Common myeloid progenitor, CD34-positive (primary cell): ENCODE results near the gene GMEB1. TPM values are rescaled to one million over a fixed set of nuclear protein-coding genes. Genes with fewer than 3 reads are reported as not detected.

Experiments
- CTCF ChIA-PET: fragments of 350-600 bp; sonication (Branson Sonifier 250); formaldehyde crosslinking; loops from one replicate; lab custom pipeline; 2021; ENCODE audit warnings: antibody characterized with exemption; lab: Charles Lee
- POLR2A ChIA-PET: fragments of 350-600 bp; sonication (Branson Sonifier 250); formaldehyde crosslinking; loops from one replicate; lab custom pipeline; 2021; ENCODE audit warnings: antibody characterized with exemption; lab: Charles Lee
- DNase-seq, 3 donors: peaks; one replicate each; pipeline versions ENCODE4 v3.0.0 to v3.0.0-alpha.2; 2013
- H3K27ac ChIP-seq, 2 experiments: 1 replicate in 1 of 2; 2 replicates in 1 of 2; pipeline ENCODE4 v1.7.0; 2013; ENCODE audit warnings: inconsistent platforms in 2 of 2, low read length in 2 of 2, mild to moderate bottlenecking in 2 of 2, low read depth in 1 of 2, moderate library complexity in 1 of 2; ENCODE audit not compliant: severe bottlenecking in 2 of 2, insufficient read depth in 1 of 2, poor library complexity in 1 of 2
- H3K27me3 ChIP-seq, 5 experiments: replicated peaks in 2 of 5; 1 replicate in 3 of 5; 2 replicates in 2 of 5; pipeline versions ENCODE4 v1.6.1 to v1.7.0; 2013; ENCODE audit warnings: low read length in 4 of 5, mild to moderate bottlenecking in 2 of 5, moderate library complexity in 2 of 5, inconsistent platforms in 1 of 5; ENCODE audit not compliant: insufficient read depth in 5 of 5, control insufficient read depth in 4 of 5
- H3K36me3 ChIP-seq, 4 experiments: 1 replicate in 2 of 4; 2 replicates in 2 of 4; pipeline versions ENCODE4 v1.6.1 to v1.7.0; 2013; ENCODE audit warnings: low read length in 3 of 4, control low read depth in 1 of 4, mild to moderate bottlenecking in 1 of 4; ENCODE audit not compliant: control insufficient read depth in 4 of 4, insufficient read depth in 4 of 4
- H3K4me1 ChIP-seq, 4 experiments: 1 replicate in 3 of 4; 2 replicates in 1 of 4; pipeline versions ENCODE4 v1.6.1 to v1.7.1; 2013; ENCODE audit warnings: low read length in 3 of 4, mild to moderate bottlenecking in 3 of 4, control low read depth in 1 of 4, inconsistent platforms in 1 of 4, moderate library complexity in 1 of 4; ENCODE audit not compliant: control insufficient read depth in 4 of 4, insufficient read depth in 4 of 4; ENCODE audit errors: control extremely low read depth in 1 of 4
- H3K4me3 ChIP-seq, 7 experiments: 1 replicate in 4 of 7; 2 replicates in 3 of 7; pipeline versions ENCODE4 v1.5.1 to v1.7.0; 2013; ENCODE audit warnings: mild to moderate bottlenecking in 7 of 7, low read length in 6 of 7, moderate library complexity in 6 of 7, inconsistent platforms in 2 of 7, low read depth in 2 of 7, control low read depth in 1 of 7; ENCODE audit not compliant: insufficient read depth in 4 of 7, control insufficient read depth in 1 of 7; ENCODE audit errors: extremely low read depth in 1 of 7
- H3K9me3 ChIP-seq, 5 experiments: 1 replicate in 4 of 5; 2 replicates in 1 of 5; pipeline versions ENCODE4 v1.6.1 to v1.7.1; 2013; ENCODE audit warnings: low read length in 4 of 5, mild to moderate bottlenecking in 2 of 5, inconsistent platforms in 1 of 5, low read depth in 1 of 5, moderate library complexity in 1 of 5; ENCODE audit not compliant: control insufficient read depth in 4 of 5, insufficient read depth in 2 of 5; ENCODE audit errors: control extremely low read depth in 1 of 5
- WGBS: methylation state at CpG from one replicate; pipeline ENCODE4 v1.1.5; 2013; ENCODE audit not compliant: insufficient coverage; 5-methylcytosine and 5-hydroxymethylcytosine counted together
- polyA plus RNA-seq: library from polyadenylated mRNA; unstranded; fragments of 120-200 nt; gene quantifications from one replicate; pipeline ENCODE4 v1.2.1, GENCODE V29; 2013

GMEB1 gene
- polyA plus RNA-seq = 8.8 TPM

DNA sequence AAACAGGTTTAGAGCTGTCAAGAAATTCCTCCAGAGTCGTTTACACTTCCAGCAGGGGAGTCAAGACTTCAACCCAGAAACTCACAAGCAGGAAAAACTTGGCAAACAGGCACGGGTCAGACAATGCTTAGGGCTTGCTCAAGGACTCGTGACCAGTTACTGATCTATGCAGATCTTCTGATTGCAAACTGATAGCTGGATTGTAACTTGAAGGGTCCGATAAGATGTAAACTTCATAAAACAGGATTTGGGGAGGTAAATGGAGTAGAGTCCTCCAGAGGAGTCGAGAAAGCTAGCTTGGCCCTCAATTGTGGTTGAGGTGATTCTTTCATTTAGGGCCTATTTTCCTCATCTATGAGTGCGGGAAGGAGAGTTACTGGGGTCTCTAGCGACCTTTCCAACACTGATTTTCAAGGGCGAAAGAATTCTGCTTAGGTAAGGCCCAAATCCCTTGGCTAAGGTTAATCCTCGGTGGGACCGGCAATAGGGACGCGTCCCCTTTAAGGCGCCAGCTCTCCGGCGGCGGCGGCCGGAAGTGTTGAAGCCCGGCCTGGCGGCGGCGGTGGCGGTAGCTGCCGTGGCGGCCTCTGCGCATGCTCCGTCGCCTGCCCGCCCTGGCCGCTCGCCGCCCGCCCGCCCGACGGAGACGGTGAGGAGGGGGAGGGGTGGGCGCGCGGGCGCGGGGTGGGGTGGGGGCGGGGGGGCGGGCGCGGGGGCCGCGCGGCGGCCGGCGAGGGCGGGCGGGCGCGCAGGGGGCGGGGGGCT, at the start of gene GMEB1:
TSS of gene GMEB1 (plus strand) at position 594 of the 765 bp plus-strand sequence. CDS start 14,829 bp downstream, outside the sequence.
- POLR2A ChIA-PET = interaction anchor here (0.5 to 2.4 kb wide), 4 partner anchors 16 to 68 kb away, joined by 3 to 29 read pairs (median 8); partner anchors contain the start of genes RNU11 and YTHDF2
- H3K36me3 ChIP-seq = no peaks in the 10 kb centered on the region
- H3K9me3 ChIP-seq = no peaks in the 10 kb centered on the region
- DNase-seq = peak; percentile 80 to 91 (median 89)
- peak within 1 kb of the TSS; percentile 90 to 97 for H3K27ac ChIP-seq
- peak within 1 kb of the TSS; percentile 74 to 94 (median 91) for H3K4me3 ChIP-seq
- 5% methylated on average over 22 of the region's 57 CpGs for WGBS
- peaks cover 10 to 19% (median 15%) of the 10 kb centered on the region in 4 experiments for H3K4me1 ChIP-seq
- CTCF ChIA-PET = interaction anchor here (0.9 to 1.5 kb wide), 4 partner anchors 14 to 25 kb away, joined by 3 to 4 read pairs (median 3); partner anchors contain the start of genes RNU11 and TAF12
- no peaks in the 10 kb centered on the region for H3K27me3 ChIP-seq

DNA sequence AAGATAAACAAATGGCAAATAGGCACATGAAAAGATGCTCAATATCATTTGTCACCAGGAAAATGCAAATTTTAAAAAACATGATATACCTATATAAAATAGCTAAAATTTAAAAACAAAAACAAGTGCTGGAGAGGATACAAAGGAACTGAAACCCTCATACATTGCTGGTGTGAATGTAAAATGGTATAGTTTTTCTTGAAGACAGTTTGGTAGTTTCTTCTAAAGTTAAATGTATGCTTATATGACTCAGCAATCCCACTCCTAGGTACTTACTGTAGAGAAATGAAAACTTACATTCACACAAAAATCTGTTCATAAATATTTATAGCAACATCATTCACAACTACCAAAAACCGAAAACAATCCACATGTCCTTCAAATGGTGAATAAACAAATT, 36.9 kb upstream of the GMEB1 start:
- H3K27me3 ChIP-seq = no peaks in the 10 kb centered on the region
- H3K4me3 ChIP-seq = no peak overlapping the region
- no peak overlapping the region for H3K27ac ChIP-seq
- H3K36me3 ChIP-seq = no peaks in the 10 kb centered on the region
- POLR2A ChIA-PET = interaction anchor here (0.6 kb wide), 1 partner anchor 22 kb away, joined by 4 read pairs; no protein-coding TSS in a partner anchor
- DNase-seq = no peak
- H3K4me1 ChIP-seq = no peaks in the 10 kb centered on the region
- WGBS = no CpG with 5 or more reads among the region's 1 CpG
- no peaks in the 10 kb centered on the region for H3K9me3 ChIP-seq
- CTCF ChIA-PET = interaction anchor here (1.0 to 1.5 kb wide), 2 partner anchors 13 to 246 kb away, joined by 3 to 5 read pairs; no protein-coding TSS in a partner anchor

DNA sequence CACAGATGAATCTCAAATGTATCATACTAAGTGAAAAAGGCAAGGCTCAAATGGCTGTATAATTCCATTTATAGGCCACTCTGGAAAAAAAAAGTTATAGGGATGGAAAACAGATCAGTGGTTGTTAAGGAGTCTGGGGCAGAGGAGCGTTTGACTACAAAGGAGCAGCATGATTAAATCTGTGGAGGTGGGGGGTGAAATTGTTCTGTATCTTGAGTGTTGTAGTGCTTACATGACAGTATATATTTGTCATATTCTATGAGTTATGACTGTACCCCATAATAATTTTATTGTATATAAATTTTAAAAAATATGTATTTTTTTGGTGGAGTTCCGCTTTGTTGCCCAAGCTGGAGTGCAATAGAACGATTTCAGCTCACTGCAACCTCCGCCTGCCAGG, 36.0 kb upstream of the GMEB1 start:
- no peak for DNase-seq
- H3K36me3 ChIP-seq = no peaks in the 10 kb centered on the region
- H3K9me3 ChIP-seq = no peaks in the 10 kb centered on the region
- no peaks in the 10 kb centered on the region for H3K4me1 ChIP-seq
- ChIA-PET CTCF (interaction anchor here (1.5 kb wide), 1 partner anchor 245 kb away, joined by 3 read pairs; no protein-coding TSS in a partner anchor), POLR2A (no interaction called here)
- no peak overlapping the region for H3K27ac ChIP-seq
- 100% methylated on average over 2 of the region's 4 CpGs for WGBS
- H3K4me3 ChIP-seq = no peak overlapping the region
- H3K27me3 ChIP-seq = no peaks in the 10 kb centered on the region

- ChIA-PET POLR2A (interaction anchor here (0.6 kb wide), 1 partner anchor 100 kb away, joined by 4 read pairs; no protein-coding TSS in a partner anchor), CTCF (interaction anchor here (0.5 to 1.6 kb wide), 5 partner anchors 66 to 393 kb away, joined by 3 to 10 read pairs (median 4); no protein-coding TSS in a partner anchor)
- no peak overlapping the region for H3K4me3 ChIP-seq
- DNase-seq = peak; percentile 62 to 73 (median 72)
- H3K27ac ChIP-seq = no peak overlapping the region
- H3K4me1 ChIP-seq = peaks cover 10 to 34% (median 22%) of the 10 kb centered on the region in 4 experiments
- WGBS = no CpG with 5 or more reads among the region's 1 CpG
- no peaks in the 10 kb centered on the region for H3K9me3 ChIP-seq
- H3K27me3 ChIP-seq = no peaks in the 10 kb centered on the region
- H3K36me3 ChIP-seq = no peaks in the 10 kb centered on the region
Observed at GRCh38 chr1:28640766-28641165, 27.8 kb upstream of the GMEB1 start.

DNA sequence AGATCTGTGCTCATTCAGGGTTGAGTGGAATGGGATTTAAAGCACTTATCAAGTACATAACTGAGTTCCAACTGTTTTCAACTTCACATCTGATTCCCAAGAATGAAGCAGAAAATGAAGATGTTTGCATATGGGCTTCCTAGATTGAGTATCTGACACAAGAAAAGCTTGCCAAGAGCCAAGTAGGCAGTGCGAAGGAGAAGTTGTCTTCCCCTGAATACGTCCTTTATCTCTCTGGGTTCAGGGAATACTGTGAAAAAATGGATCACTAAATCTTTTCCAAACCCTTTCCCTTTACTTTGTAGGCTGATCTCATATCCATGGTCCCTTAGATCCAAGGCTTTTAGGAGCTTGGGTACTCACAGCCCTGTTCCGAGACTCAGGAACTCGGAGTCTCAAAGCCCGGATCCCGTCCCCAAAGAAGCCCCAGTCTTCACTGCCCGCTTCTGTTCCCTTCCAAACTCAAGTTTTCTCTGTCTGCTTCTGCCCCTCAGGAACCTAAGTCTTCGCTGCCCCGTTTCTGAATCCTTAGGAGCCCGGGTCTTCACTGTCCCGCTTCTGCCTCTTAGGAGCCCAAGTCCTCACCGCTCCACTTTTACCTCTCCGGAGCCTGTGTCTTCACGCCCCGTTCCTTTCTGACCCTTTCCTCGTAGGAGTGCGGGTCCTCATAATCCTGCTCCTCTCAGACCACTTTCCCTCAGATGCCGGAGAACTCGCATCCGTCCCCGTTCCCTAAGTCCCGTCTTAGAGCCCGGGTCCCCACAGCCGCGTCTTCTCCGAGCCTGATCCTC, 26.3 kb upstream of the GMEB1 start:
- CTCF ChIA-PET = interaction anchor here (0.8 to 2.6 kb wide), 5 partner anchors 26 to 235 kb away, joined by 3 to 13 read pairs (median 5); partner anchors contain the start of genes GMEB1 and YTHDF2
- H3K27ac ChIP-seq = peak overlapping the region; percentile 88 to 93
- H3K36me3 ChIP-seq = no peaks in the 10 kb centered on the region
- POLR2A ChIA-PET = interaction anchor here (0.6 to 1.7 kb wide), 5 partner anchors 22 to 225 kb away, joined by 5 to 8 read pairs (median 7); partner anchors contain the start of gene YTHDF2
- H3K9me3 ChIP-seq = no peaks in the 10 kb centered on the region
- H3K27me3 ChIP-seq = no peaks in the 10 kb centered on the region
- peak in 1 of 3 donors; percentile 42 for DNase-seq
- H3K4me1 ChIP-seq = peaks cover 10 to 36% (median 23%) of the 10 kb centered on the region in 4 experiments
- peak overlapping the region; percentile 77 to 100 (median 95) for H3K4me3 ChIP-seq
- 0% methylated on average over 16 of the region's 26 CpGs for WGBS

- CTCF ChIA-PET = interaction anchor here (0.8 to 2.6 kb wide), 5 partner anchors 25 to 234 kb away, joined by 3 to 13 read pairs (median 5); partner anchors contain the start of genes GMEB1 and YTHDF2
- Histone ChIP-seq H3K36me3 (no peaks in the 10 kb centered on the region), H3K4me1 (peaks cover 10 to 43% (median 29%) of the 10 kb centered on the region in 4 experiments), H3K27me3 (no peaks in the 10 kb centered on the region), H3K27ac (peak within 1 kb of the TSS; percentile 88 to 93), H3K4me3 (peak within 1 kb of the TSS; percentile 77 to 100 (median 95)), H3K9me3 (no peaks in the 10 kb centered on the region)
- WGBS = under 1% methylated on average over 35 of the region's 49 CpGs
- DNase-seq = peak; percentile 97 to 98 (median 98)
- POLR2A ChIA-PET = interaction anchor here (1.3 to 1.7 kb wide), 3 partner anchors 28 to 93 kb away, joined by 6 to 8 read pairs (median 7); partner anchors contain the start of gene YTHDF2
Observed at GRCh38 chr1:28642847-28643635, 25.5 kb upstream of the GMEB1 start, which contains the start of gene TAF12. Gene TAF12 (minus strand): TSS chr1:28643067. CDS start chr1:28622081, 20,986 bp downstream.
